AG09309 (cell line): ENCODE results near the gene BIK.

ENCODE experiments used
- DNase-seq: peaks from one replicate; pipeline ENCODE4 v3.0.0-alpha.2; 2010; ENCODE audit warnings: low read depth
- H3K4me3 ChIP-seq: 2 replicates; pipeline ENCODE4 v1.5.1; 2011; ENCODE audit warnings: mild to moderate bottlenecking, low read depth, low read length, moderate library complexity; ENCODE audit not compliant: control insufficient read depth
- TF ChIP-seq, protein P1 (sequence below): IDR thresholded peaks from 2 replicates; pipeline ENCODE4 v1.5.1; 2011; ENCODE audit warnings: mild to moderate bottlenecking, low read depth, low read length, inconsistent platforms; ENCODE audit not compliant: insufficient read depth, control insufficient read depth; ENCODE audit errors: missing control alignments

The BIK gene

DNA sequence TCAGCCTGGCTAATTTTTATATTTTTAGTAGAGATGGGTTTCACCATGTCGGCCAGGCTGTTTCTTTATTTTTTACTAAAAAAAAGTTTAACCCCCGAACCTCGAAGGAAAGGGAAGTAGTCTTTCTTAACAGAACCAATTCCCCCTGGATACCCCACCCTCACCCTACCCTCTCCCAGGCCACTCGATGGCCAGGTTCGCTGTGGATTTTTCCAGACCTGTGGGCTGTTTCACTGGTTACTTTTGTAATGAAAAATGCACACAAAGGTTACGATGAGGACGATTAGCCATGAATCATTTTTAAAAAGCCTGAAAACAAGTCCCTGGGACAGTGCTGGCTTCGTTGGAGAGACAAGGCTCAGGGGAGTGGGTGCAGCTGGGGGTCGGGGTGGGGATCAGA is 43.3 kb downstream of the BIK start:
- H3K4me3 ChIP-seq: no peak overlapping the region; the same call in none of the 2 replicates

GRCh38 chr22:43154887-43155536 is 44.5 kb downstream of the BIK start:
- TF ChIP-seq, protein P1, sequence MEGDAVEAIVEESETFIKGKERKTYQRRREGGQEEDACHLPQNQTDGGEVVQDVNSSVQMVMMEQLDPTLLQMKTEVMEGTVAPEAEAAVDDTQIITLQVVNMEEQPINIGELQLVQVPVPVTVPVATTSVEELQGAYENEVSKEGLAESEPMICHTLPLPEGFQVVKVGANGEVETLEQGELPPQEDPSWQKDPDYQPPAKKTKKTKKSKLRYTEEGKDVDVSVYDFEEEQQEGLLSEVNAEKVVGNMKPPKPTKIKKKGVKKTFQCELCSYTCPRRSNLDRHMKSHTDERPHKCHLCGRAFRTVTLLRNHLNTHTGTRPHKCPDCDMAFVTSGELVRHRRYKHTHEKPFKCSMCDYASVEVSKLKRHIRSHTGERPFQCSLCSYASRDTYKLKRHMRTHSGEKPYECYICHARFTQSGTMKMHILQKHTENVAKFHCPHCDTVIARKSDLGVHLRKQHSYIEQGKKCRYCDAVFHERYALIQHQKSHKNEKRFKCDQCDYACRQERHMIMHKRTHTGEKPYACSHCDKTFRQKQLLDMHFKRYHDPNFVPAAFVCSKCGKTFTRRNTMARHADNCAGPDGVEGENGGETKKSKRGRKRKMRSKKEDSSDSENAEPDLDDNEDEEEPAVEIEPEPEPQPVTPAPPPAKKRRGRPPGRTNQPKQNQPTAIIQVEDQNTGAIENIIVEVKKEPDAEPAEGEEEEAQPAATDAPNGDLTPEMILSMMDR: no peak
- DNase-seq: no peak
- no peak overlapping the region for H3K4me3 ChIP-seq

More for the DNA sequence above, 43.3 kb downstream of the BIK start:
- TF ChIP-seq, protein P1: no peak
- DNase-seq: no peak

- TF ChIP-seq, protein P1: no peak
- DNase-seq: no peak
- H3K4me3 ChIP-seq: no peak overlapping the region
These were observed 45.2 kb downstream of the BIK start for GRCh38 chr22:43155789-43156188.

DNA sequence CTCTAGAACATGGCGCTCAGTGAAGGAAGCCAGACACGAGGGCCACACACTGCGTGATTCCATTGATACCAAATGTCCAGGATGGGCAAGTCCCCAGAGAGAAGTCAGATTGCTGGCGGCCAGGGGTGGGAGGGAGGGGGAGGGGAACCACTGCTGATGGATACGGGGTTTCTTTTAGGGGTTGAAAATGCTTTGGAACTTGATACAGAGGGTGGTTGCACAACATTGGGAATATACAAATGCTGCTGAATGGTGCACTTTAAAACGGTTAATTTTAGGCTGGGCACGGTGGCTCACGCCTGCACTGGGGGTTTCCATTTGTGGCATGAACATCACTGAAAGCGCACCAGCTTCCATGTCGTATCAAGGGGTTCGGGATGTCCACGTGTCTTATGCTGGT is 45.9 kb downstream of the BIK start:
- DNase-seq: no peak
- TF ChIP-seq, protein P1: no peak
- no peak overlapping the region for H3K4me3 ChIP-seq

- no peak for DNase-seq
- H3K4me3 ChIP-seq: no peak overlapping the region
- TF ChIP-seq, protein P1: no peak
These were observed 47.5 kb downstream of the BIK start for GRCh38 chr22:43157874-43158546.

DNA sequence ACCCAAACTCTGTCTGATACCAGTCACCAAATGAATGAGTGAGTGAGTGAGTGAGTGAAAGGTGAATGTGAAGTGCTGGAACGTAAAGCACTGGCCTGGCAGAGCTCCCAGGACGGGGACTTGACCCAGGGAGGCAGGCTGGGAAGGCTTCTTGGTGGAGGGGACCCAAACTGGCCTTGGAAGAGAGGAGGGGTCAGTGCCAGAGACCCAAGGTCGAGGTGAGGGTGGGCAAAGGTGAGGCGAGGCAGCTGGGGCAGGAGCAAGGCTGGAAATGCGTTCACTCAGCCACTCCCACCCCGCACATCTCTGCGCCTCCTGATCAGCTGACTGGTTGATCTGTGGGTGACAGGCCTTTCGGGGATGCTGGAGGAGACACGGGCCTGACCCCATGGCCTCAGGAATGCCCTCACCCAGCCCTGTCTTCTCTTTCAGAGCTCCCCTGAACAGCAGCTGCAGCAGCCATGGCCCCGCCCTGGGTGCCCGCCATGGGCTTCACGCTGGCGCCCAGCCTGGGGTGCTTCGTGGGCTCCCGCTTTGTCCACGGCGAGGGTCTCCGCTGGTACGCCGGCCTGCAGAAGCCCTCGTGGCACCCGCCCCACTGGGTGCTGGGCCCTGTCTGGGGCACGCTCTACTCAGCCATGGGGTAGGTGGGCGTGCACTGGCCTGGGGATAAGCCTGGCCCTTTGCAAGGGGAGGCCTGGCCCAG is 48.4 kb downstream of the BIK start:
- H3K4me3 ChIP-seq: no peak overlapping the region
- DNase-seq: no peak
- TF ChIP-seq, protein P1: no peak
